GM18867 (cell line): ENCODE measurements around the gene RPL18A.
"Not testable (repeated sequence)": the region's sequence is repeated elsewhere in the genome, so short reads cannot be mapped to it uniquely, and the experiment has no call there.

ENCODE experiments used
- ATAC-seq: cut with Tn5 transposase; IDR thresholded peaks from one replicate; pipeline ENCODE4 v1.9.1; 2021; ENCODE audit warnings: mild to moderate bottlenecking, moderate library complexity; ENCODE audit not compliant: unreplicated experiment

Gene RPL18A

GRCh38 chr19:17866312-17866963 lies 6.7 kb downstream of the RPL18A start:
- no peak for ATAC-seq

- ATAC-seq = no peak
Measured at GRCh38 chr19:17866964-17867486, 7.3 kb downstream of the RPL18A start.

GRCh38 chr19:17868669-17869068 lies 9.0 kb downstream of the RPL18A start:
- no peak for ATAC-seq

- no peak for ATAC-seq
Measured at GRCh38 chr19:17869114-17869608, 9.5 kb downstream of the RPL18A start.

GRCh38 chr19:17871032-17871877 lies 11.5 kb downstream of the RPL18A start:
- no peak for ATAC-seq

- ATAC-seq = no peak
Measured at GRCh38 chr19:17871878-17872250, 12.2 kb downstream of the RPL18A start, which contains the start of gene SLC5A5. TSS of gene SLC5A5 (plus strand) at chr19:17871945. CDS start at chr19:17872320, 375 bp downstream.

GRCh38 chr19:17872251-17873001 lies 12.7 kb downstream of the RPL18A start:
- ATAC-seq = no peak

- ATAC-seq = no peak
Measured at GRCh38 chr19:17873786-17874757, 14.4 kb downstream of the RPL18A start.

- ATAC-seq = no peak
Measured at GRCh38 chr19:17874758-17875135, 15.0 kb downstream of the RPL18A start.

- ATAC-seq = no peak
Measured at GRCh38 chr19:17877696-17878095, 18.0 kb downstream of the RPL18A start.

- no peak for ATAC-seq
Measured at GRCh38 chr19:17879466-17879865, 19.8 kb downstream of the RPL18A start.

GRCh38 chr19:17881701-17882100 lies 22.0 kb downstream of the RPL18A start:
- no peak for ATAC-seq

GRCh38 chr19:17883627-17884410 lies 24.1 kb downstream of the RPL18A start:
- no peak for ATAC-seq

GRCh38 chr19:17886515-17886914 lies 26.8 kb downstream of the RPL18A start:
- ATAC-seq = no peak

GRCh38 chr19:17887221-17887620 lies 27.5 kb downstream of the RPL18A start:
- not testable (repeated sequence) for ATAC-seq

GRCh38 chr19:17888260-17888659 lies 28.6 kb downstream of the RPL18A start:
- no peak for ATAC-seq

- no peak for ATAC-seq
Measured at GRCh38 chr19:17889609-17890214, 30.0 kb downstream of the RPL18A start.

- no peak for ATAC-seq
Measured at GRCh38 chr19:17893766-17894165, 34.1 kb downstream of the RPL18A start.

GRCh38 chr19:17902701-17903100 lies 43.0 kb downstream of the RPL18A start:
- ATAC-seq = no peak
